ENCODE data around the gene LHPP.
"Not testable (repeated sequence)": the region's sequence is repeated elsewhere in the genome, so short reads cannot be mapped to it uniquely, and the experiment has no call there.

The LHPP gene

DNA sequence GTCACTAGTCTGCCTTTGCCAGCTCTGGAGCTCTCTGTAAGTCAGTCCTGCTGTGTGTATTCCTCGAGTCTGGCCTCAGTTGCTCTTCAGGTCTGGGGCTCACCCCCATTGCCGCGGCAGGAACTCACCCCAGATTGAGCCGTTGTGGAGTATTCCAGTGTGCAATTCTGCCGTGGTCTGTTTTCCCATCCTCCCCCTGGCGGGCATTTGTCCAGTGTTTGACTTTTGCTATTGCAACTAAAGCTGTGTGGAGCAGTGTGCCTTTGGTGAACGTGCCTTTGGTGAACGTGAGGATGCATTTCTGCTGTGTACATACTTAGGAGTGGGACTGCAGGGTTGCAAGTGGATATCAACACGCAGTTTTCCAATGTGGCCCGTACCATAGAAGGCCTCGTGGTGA lies 148.1 kb downstream of the LHPP start:
- no peak for DNase-seq (ENCODE audit: low read depth)
- H3K4me3 ChIP-seq (ENCODE audit: low read depth, low read length), result no peak overlapping the region

DNA sequence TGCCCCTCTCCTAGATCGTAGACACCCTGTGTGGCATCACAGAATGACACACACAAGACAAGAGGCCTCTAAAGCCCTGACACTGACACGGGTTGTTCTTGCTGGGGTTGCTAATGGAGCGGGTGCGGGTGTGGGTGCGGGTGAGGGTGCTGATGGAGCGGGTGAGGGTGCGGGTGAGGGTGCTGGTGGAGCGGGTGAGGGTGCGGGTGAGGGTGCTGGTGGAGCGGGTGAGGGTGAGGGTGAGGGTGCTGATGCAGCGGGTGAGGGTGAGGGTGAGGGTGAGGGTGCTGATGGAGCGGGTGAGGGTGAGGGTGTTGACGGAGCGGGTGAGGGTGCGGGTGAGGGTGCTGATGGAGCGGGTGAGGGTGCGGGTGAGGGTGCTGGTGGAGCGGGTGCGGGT lies 148.6 kb downstream of the LHPP start:
- DNase-seq (ENCODE audit: low read depth); H3K4me3 ChIP-seq (ENCODE audit: low read depth, low read length): not testable (repeated sequence)

DNA sequence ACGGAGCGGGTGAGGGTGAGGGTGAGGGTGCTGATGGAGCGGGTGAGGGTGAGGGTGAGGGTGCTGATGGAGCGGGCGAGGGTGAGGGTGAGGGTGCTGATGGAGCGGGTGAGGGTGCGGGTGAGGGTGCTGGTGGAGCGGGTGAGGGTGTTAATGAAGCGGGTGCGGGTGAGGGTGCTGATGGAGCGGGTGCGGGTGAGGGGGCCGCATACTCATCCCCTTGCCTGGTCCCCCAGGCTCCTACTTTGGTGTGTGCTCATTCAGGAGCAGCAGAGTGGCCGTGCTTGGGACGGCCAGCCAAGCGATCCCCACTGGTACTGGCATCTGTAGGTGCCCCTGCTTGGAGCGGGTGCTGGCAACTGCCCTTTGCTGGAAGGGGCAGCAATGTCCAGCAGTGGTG lies 149.2 kb downstream of the LHPP start:
- H3K4me3 ChIP-seq (ENCODE audit: low read depth, low read length); DNase-seq (ENCODE audit: low read depth): not testable (repeated sequence)

DNA sequence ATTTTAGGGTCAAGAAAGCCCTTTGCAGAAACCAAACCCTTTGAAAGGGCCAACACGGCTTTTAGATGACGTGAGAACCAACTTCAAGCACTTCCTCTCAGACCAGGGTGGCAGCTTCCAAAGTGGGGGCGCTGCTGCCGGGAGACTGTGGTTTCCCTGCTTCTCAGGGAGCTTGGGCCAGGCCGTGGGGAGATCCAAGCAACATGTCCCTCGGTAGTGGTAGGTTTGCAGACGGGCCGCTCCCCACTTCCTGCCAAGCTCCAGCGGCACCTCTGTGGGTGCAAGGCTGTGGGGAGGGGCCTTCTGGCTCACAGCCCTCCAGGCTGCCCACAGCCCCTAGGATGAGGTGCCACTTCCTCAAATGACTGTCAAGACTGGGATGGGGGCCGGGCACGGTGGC lies 150.1 kb downstream of the LHPP start:
- no peak overlapping the region for H3K4me3 ChIP-seq (ENCODE audit: low read depth, low read length)
- DNase-seq (ENCODE audit: low read depth), result no peak

DNA sequence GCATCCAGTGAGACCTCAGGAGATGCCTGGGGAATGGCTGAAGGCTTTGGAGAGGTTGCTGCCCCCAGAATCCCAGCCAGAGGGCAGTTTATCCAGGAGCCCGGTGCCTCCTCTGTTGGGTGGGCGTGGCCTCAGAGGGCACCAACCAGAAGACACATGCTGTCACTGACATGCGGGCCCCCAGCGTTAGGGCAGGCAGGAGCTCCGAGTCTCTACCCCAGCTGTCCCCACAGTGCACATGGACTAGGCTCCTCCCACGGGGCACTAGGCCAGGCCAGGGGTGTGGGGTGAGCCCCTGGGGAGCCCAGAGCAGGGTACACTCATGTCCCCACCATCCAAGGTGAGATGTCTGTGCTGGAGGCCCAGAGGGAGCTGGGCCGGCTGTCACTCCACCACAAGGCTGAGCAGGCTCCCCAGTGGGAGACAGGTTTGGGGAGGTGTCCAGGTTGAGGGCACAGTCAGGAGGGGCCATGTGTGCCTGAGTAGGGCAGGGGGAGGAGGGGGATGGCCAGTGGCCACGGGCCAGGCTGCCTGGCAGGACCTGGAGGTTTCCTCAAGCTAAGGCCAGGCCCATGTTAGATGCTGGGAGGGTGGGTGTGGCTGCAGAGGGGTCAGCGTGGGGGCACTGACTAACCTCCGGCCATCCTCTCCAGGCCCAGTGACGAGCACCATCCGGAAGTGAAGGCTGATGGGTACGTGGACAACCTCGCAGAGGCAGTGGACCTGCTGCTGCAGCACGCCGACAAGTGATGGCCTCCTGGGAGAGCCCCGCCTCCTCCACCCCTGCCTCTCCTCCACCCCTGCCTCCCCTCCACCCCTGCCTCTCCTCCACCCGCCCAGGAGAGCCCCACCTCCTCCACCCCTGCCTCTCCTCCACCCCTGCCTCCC lies 151.2 kb downstream of the LHPP start:
- DNase-seq (ENCODE audit: low read depth), result no peak
- no peak overlapping the region for H3K4me3 ChIP-seq (ENCODE audit: low read depth, low read length)

DNA sequence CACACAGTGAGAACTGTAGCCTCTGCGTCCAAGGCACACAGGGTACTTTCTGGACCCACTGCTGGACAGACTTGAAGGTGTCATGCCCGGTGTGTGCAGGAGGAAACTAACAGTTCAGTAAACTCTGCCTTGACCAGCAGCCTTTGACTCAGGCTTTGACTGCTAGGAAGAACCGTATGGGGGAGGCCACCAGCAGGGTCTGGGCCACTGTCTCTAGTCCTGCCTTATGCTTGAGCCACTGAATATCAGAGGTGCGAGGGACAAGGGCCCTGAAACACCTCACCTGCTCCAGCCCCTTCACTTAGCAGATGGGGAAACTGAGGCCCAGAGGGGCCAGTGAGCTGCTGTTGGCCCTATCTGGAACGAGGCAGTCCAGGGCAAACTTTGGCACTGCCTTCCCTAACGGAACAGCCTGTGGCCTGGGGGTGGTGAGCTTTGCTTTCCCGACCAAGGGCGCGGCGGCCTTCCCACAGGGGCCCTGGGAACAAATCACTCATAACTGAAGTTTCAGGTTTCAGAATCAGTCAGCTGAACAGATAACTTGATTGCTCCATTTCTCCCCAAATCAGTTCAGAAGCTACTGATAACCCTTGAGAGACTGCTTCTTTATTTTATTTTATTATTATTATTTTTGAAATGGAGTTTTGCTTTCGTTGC lies 152.5 kb downstream of the LHPP start:
- DNase-seq (ENCODE audit: low read depth), result no peak

DNA sequence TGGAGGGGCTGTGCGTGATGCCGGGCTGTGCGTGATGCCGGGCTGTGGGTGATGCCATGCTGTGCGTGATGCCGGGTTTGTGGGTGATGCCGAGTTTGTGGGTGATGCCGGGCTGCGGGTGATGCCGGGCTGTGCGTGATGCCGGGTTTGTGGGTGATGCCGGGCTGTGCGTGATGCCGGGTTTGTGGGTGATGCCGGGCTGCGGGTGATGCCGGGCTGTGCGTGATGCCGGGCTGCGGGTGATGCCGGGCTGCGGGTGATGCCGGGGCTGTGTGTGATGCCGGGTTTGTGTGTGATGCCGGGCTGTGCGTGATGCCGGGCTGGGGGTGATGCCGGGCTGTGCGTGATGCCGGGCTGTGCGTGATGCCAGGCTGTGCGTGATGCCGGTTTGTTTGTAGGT lies 153.6 kb downstream of the LHPP start:
- H3K4me3 ChIP-seq (ENCODE audit: low read depth, low read length), result no peak overlapping the region
- DNase-seq (ENCODE audit: low read depth), result no peak

More for the DNA sequence above, 152.5 kb downstream of the LHPP start:
- H3K4me3 ChIP-seq (ENCODE audit: low read depth, low read length), result no peak overlapping the region

DNA sequence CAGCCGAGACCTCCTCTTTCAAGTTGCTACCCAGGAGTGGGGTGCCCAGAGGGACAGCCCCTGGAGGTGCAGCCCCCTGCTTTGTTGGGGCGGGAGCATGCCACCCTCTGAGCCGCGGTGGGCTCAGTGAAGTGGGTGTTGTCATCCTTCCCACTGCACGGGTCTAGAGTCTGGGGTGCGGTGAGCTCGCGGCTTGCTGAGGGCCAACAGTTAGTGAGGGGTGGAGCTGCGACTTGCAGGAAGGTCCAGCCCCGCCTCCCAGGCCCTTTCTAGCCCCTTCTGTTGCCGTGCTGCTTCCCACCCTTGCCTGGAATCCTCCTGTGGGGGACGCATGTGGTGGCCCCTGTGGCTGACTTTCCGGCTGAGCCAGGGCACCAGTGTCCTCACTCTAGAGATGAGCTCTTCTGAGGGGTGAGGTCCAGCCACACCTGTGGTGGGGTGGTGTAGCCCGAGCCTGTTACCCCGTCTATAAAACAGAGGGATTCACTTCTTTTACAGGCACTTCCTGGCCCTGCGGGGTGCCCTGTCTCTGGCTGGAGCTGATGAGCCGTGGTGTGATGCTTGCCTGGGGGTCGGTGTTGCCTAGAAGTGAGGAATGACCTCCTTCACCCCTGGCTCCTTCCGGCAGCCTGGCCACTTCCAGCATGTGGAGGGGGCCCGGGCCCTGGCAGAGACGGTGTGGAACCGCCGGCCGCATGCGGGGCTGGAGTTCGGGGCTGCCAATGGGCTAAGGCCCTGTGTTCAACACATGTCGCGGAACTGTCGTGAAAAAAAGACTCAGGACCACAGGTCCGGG lies 154.6 kb downstream of the LHPP start:
- DNase-seq (ENCODE audit: low read depth), result no peak
- no peak overlapping the region for H3K4me3 ChIP-seq (ENCODE audit: low read depth, low read length)

DNA sequence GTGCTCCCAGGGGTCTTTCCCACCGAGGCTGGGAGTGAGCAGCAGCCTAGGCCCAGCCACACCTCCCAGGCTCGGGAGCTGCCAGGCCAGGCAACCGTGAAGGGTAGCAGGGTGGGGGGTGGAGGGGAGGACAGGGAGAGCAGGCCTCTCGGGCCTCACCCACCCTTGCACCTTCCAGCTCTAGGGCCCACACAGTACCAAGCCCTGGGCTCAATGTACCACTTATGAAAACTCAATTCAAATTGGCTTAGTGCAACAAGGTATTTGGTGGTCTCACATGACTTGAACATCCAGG lies 155.2 kb downstream of the LHPP start:
- no peak overlapping the region for H3K4me3 ChIP-seq (ENCODE audit: low read depth, low read length)
- DNase-seq (ENCODE audit: low read depth), result no peak

DNA sequence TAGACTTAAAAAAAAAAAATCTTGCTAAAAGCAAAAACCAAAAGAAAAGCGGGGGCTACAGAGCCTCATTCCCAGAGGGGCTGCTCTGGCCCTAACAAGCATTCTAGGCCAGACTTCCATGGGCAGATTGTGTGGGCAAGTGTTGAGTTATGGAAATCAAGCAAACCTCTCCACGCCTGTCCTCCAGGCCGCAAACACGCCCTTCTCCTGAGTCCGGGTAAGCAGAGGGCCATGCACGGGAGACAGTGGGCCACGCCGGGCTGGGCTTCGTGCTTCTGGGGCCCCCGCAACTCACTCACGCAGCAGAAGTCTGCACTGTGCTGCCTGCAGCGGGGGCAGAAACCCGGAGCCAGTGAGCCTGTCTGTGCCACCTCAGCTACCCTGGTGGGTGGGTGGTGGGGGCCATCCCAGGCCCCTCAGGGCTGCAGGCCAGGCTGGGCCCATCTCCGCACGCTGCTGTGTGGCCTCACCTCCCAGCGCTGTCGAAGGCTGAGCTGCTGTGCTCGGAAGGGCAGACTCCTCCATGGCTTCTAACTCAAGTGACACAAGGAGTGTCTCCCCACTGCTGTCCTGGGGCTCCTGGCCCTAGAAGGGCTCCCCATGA lies 156.9 kb downstream of the LHPP start:
- no peak overlapping the region for H3K4me3 ChIP-seq (ENCODE audit: low read depth, low read length)
- no peak for DNase-seq (ENCODE audit: low read depth)

DNA sequence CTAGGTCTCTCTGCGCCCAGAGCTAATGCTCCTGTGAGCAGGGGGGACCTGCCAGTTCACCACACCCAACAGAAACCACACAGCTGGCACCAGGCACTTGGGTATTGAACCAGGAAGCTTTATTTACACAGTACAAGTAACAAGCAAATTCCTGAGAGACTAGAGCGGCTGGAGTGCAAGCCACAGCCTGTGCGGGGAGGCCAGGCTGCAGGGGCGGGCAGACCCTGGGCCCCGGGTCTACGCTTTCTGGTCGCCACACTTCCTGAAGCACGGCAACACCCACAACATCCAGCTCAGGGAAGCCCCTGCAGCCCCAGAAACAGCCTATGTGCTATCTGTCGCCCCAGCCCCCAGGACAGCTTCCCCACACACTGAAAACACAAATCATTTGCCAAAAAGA lies 157.6 kb downstream of the LHPP start:
- no peak for DNase-seq (ENCODE audit: low read depth)
- H3K4me3 ChIP-seq (ENCODE audit: low read depth, low read length), result no peak overlapping the region

DNA sequence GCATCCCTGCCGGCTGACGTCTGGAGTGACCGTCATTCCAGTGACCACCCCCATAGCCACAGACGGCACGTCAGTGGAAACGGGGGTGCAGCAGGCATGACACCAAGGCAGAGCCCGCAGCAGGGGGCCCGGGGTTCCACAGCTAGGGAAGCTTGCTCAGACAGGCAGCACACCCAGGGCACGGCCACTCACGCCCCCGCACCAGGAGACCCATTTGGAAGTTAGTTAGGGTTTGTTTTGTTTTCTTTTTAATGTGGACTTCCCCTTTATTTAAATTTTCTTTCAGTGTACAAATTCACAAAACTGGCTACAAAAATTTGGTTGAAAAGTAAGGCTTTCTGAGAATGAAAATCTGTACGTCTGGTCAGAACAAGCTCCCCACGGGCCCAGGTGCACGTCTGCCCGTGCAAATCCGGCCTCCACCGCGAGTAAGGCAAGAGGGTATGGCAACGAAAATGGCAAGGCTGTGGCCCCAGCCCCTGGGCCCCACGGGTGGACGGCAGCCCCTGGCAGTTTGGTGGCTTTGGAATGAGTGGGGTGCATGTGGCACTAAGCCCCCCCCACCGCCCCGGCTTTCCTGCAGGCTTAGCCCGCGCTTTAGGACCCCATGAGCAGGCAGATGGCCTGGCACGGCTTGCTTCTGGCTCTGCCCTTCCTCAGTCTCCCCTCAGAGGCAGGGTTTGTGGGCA lies 158.3 kb downstream of the LHPP start:
- no peak for DNase-seq (ENCODE audit: low read depth)
- H3K4me3 ChIP-seq (ENCODE audit: low read depth, low read length), result no peak overlapping the region

DNA sequence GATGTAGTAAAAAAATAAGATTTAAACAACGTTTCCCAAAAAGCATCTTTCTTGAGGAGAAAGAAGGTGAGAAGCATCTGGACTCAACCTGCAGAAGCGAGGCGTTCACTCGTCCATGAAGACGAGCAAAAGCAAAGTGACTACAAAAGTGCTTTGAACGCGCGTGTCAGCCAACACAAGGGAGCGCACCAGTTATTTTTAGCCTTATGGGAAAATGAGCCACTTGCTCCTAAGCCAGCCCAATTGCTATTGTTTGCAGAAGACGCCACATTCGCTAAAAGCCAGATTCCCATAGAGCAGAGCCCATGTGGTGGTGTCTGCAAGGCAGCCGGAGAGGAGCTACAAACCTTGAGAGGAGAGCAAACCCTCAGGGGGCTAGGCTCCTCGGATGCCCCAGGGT lies 160.0 kb downstream of the LHPP start:
- H3K4me3 ChIP-seq (ENCODE audit: low read depth, low read length), result no peak overlapping the region
- DNase-seq (ENCODE audit: low read depth), result no peak

DNA sequence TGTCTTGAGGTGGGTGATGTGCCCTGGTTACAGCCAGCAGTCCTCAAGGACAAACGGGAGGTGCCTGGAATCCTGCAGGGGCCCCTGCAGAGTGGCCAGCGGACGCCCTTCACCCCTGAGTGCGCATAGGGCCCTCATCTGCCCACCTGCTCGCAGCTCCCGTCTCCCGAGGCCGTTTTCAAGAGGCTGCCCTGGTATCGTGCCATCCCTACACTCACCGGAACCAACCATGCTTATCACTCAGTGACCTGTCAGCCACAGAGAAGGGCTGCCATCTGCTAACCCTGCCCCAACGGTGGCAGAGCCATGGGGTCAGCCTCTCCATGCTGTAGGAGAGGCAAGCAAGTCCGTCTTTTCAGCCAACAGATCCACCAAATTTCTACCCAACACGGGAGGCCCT lies 160.5 kb downstream of the LHPP start:
- no peak overlapping the region for H3K4me3 ChIP-seq (ENCODE audit: low read depth, low read length)
- DNase-seq (ENCODE audit: low read depth), result no peak

DNA sequence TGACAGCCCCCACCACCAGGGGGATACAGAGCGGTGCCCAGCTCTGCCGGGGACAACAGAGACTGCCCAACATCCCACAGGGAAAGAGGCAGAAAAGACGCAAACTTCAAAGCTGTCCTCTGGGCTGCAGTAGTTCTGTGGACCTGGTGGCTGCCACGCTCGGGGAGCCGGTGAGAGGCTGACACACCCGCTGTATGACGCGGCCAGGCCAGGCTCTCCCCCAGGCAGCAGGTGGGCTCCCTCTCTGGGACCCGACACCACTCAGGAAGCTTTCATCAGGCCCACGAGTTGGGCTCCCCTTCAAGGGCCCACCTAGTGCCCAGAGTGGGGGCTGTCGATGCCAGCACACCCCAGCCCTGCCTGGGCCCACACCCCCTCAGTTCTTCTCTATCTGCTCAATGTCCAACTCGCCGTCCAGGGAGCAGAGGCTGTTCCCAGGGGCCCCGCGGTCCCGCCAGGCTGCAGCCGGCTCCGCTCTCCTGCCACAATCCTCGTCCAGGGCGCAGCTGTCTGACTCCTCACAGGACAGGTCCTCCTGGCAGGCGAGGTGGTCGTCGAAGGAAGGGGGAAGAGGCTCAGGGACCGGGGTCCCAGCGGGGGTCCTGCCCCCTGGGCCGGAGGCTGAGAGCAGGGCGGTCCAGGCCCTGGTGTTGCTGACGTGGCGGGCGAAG lies 161.4 kb downstream of the LHPP start:
- H3K4me3 ChIP-seq (ENCODE audit: low read depth, low read length), result no peak overlapping the region
- no peak for DNase-seq (ENCODE audit: low read depth)

DNA sequence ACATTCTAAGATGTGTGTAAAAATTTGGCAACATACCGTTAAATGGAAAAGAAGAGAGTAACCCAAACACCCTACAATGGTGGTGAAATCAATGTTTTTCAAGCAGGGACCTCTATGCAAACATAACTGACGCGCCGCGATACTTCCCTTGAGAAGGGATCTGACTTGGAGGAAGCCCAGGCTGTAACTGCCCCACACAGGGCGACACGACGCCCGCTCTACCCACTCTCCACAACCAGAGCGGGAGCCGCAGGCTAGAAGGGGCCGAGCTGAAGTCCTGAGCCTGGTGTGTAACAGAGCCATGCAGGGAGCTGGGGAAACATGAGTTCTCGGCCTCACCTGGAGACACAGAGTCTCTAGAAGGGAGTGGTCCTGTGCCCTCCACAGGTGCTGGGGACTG lies 162.4 kb downstream of the LHPP start:
- no peak for DNase-seq (ENCODE audit: low read depth)
- H3K4me3 ChIP-seq (ENCODE audit: low read depth, low read length), result no peak overlapping the region

DNA sequence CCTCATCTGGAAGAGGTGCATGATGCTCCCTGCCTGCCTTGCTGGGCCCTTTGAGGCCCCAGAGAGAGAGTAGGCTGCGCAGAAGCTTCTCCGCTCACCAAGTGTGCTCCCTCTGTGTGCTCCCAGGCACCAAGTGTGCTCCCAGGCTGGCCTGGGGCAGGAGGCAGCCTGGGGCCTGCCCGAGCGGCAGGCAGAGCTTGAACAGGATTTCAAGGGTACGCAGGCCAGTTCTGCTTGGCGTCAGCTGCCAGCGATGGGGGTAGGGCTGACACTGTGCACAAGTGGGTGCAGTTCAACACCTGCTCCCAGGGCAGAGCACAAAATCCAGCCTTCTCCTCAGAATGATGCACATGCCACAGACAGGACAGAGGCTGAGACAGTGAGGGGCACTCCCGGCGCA lies 162.8 kb downstream of the LHPP start:
- no peak for DNase-seq (ENCODE audit: low read depth)
- no peak overlapping the region for H3K4me3 ChIP-seq (ENCODE audit: low read depth, low read length)

DNA sequence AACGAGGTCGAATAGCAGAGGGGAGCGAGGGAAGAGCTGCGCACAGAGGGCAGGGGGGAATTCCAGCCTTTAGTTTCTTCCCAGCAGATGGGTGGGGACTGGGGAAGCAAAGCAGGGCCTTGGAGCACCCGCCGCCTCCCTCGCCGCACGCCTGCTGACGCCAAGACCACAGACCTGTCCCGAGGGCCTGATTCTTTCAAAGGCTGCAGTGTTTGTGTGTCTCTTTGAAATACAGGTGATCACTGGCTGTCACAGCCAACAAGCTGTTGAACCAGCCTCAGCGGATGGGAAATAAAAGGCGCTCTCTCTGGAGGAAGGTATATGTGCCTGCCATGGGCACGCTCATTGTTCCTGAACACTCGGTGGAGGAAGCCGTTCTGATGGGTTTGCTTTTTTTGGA lies 163.3 kb downstream of the LHPP start:
- DNase-seq (ENCODE audit: low read depth), result no peak

DNA sequence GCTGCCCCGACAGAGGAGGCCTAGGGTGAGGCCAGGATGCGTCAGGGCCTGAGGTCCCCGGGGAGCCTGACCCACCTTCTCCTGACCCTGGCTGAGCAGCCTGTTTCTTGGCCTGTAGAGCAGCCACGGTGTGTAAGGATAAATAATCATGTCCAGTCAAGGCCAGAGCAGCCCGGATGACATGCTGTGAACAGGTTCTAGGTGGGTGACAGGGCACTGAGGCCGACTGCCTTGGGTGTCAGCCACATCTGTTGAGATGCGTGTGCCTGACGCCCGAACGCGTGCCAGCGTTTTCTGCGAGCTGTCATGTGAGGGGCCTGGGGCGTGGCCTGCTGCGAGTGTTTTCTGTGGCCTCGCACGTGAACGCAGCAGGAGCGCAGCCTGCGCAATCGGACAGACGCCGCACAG lies 164.2 kb downstream of the LHPP start:
- DNase-seq (ENCODE audit: low read depth), result no peak
- no peak overlapping the region for H3K4me3 ChIP-seq (ENCODE audit: low read depth, low read length)

More for the DNA sequence above, 163.3 kb downstream of the LHPP start:
- no peak overlapping the region for H3K4me3 ChIP-seq (ENCODE audit: low read depth, low read length)
